ENCODE results near the gene CLPX. TPM values are rescaled to one million over a fixed set of nuclear protein-coding genes. Genes with fewer than 3 reads are reported as not detected.

Gene CLPX
- total and polyA plus RNA-seq, 9 of the 15 experiments (the other 6 are each of a cell fraction or from before 2014, with no cell fraction given) = 11.2 to 83.3 (median 51.3) TPM

DNA sequence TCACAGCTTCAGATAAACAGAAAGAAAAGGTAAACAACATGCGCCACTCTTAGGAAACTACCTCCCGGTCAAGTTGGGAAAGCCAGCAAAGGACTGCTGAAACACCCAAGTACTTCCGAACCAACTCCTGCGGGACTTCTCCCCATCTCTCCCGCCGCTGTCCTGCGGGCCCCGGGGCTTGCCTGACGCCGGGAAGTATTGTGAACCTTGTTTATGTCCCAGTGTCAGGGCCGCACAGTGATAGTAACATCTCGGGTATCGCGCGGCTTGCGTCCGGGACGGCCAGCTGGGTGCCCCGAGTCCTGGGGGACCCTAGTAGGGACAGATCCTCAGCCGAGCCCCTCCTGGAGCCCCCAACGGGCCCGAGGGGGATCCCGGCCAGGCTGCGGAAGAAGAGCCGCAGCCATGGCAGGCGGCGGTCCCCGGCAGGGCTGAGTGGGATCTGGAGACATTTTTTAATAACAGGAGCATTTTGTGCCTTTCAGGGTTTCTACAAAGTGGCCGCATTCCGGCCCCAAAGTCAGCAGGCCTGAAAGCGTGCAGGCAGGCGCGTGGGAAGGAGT, 756 bp downstream of the CLPX start:
- Histone ChIP-seq H4K20me1 (replicated peaks; ENCODE audit: control insufficient read depth, insufficient read depth, low read length) (no peaks in the 10 kb centered on the region), H3K4me1 (replicated peaks in 1 of 2; ENCODE audit: control insufficient read depth in 2 of 2, insufficient read depth in 2 of 2, low read length in 2 of 2) (peaks cover 10 to 12% of the 10 kb centered on the region in 2 experiments; a peak in 4 of 5 replicates), H3K4me2 (ENCODE audit: insufficient read depth, low read length) (peak overlapping the region; percentile 84), H2AFZ (ENCODE audit: low read depth, low read length) (peak overlapping the region; percentile 82), H3K27me3 (ENCODE audit: control insufficient read depth in 2 of 2, insufficient read depth in 2 of 2, low read length in 2 of 2) (no peaks in the 10 kb centered on the region), H3K9me1 (ENCODE audit: control insufficient read depth, insufficient read depth, low read length) (no peaks in the 10 kb centered on the region), H3K9ac (ENCODE audit: insufficient read depth in 1 of 2, low read depth in 2 of 2, low read length in 2 of 2) (peak overlapping the region; percentile 90 to 97), H3K9me3 (replicated peaks; ENCODE audit: control insufficient read depth, insufficient read depth, low read depth, low read length) (no peaks in the 10 kb centered on the region), H3K27ac (ENCODE audit: extremely low read depth, low read depth, low read length) (peak overlapping the region; percentile 86), H3K79me2 (ENCODE audit: control insufficient read depth, insufficient read depth, low read length) (peaks cover 55% of the 10 kb centered on the region), H3K4me3 (peak overlapping the region; percentile 70), H3K36me3 (ENCODE audit: control insufficient read depth, insufficient read depth, low read length) (peaks cover 29% of the 10 kb centered on the region; the same call in 2 of the 3 replicates)
- under 1% methylated on average over 32 of the region's 33 CpGs for WGBS (ENCODE audit: insufficient coverage, low coverage, missing lambda C conversion rate)
- ATAC-seq (peak; percentile 81), FAIRE-seq (peak; percentile 67), DNase-seq (ENCODE audit: extremely low read depth in 1 of 4, low spot score in 3 of 4) (peak; percentile 59 to 72 (median 59))
- ChIA-PET POLR2A (interaction anchor here (0.6 to 5.2 kb wide), 11 partner anchors 10 to 140 kb away, joined by 3 to 99 read pairs (median 5); partner anchors contain the start of genes PARP16, RNU5A-1 and RNU5B-1), CTCF (ENCODE audit: low intra/inter-chr PET ratio) (interaction anchor here (0.6 kb wide), 1 partner anchor 662 kb away, joined by 3 read pairs; no protein-coding TSS in a partner anchor)
- no TSS peak for BruUV-seq (replicated peaks)
- intact Hi-C loops (cut with micrococcal nuclease) (loop anchor here (2.0 to 5.0 kb wide), 2 partner anchors 152 to 200 kb away; no protein-coding TSS in a partner anchor), in situ Hi-C loops (cut with MboI) (no loop called here)
- TF ChIP-seq ERF (CRISPR knock-in tag; IDR thresholded peaks at IDR 0.05) = peak; percentile 47; the same call in 1 of the 2 replicates
- TF ChIP-seq DEAF1 (CRISPR knock-in tag; IDR thresholded peaks at IDR 0.05) = no peak
- TF ChIP-seq EP400 (IDR thresholded peaks at IDR 0.05) = peak; percentile 31; the same call in 1 of the 2 replicates
- no peak for TF ChIP-seq MCM7 (IDR thresholded peaks at IDR 0.05)
- no peak for TF ChIP-seq TFAM (CRISPR knock-in tag; conservative IDR thresholded peaks at IDR 0.05)
- peak; percentile 59; the same call in 1 of the 2 replicates for TF ChIP-seq POLR2AphosphoS5 (IDR thresholded peaks at IDR 0.05; ENCODE audit: control insufficient read depth, insufficient read depth, low read depth, low read length)
- no peak for TF ChIP-seq NFXL1 (CRISPR knock-in tag; IDR thresholded peaks at IDR 0.05)
- TF ChIP-seq FOXJ2 (tag; IDR thresholded peaks at IDR 0.05) = peak; percentile 85
- TF ChIP-seq ZNF395 (CRISPR knock-in tag; IDR thresholded peaks at IDR 0.05) = no peak
- no peak for TF ChIP-seq SMARCE1 (IDR thresholded peaks at IDR 0.05)
- peak; percentile 95 for TF ChIP-seq CHD2 (IDR thresholded peaks at IDR 0.05; ENCODE audit: low read depth, low read length)
- TF ChIP-seq RBFOX2 (IDR thresholded peaks at IDR 0.05; ENCODE audit: low read depth, low read length) = peak; percentile 72
- TF ChIP-seq ZNF780A (CRISPR knock-in tag; IDR thresholded peaks at IDR 0.05) = no peak
- TF ChIP-seq ZNF41 (CRISPR knock-in tag; conservative IDR thresholded peaks at IDR 0.05) = no peak
- no peak for TF ChIP-seq RFX7 (CRISPR knock-in tag; IDR thresholded peaks at IDR 0.05)
- TF ChIP-seq FOXJ3 (CRISPR knock-in tag; IDR thresholded peaks at IDR 0.05) = peak; percentile 36; the same call in 1 of the 2 replicates
- peak; percentile 95 for TF ChIP-seq FOXK1 (CRISPR knock-in tag; IDR thresholded peaks at IDR 0.05; ENCODE audit: borderline replicate concordance)
- TF ChIP-seq, protein P1, sequence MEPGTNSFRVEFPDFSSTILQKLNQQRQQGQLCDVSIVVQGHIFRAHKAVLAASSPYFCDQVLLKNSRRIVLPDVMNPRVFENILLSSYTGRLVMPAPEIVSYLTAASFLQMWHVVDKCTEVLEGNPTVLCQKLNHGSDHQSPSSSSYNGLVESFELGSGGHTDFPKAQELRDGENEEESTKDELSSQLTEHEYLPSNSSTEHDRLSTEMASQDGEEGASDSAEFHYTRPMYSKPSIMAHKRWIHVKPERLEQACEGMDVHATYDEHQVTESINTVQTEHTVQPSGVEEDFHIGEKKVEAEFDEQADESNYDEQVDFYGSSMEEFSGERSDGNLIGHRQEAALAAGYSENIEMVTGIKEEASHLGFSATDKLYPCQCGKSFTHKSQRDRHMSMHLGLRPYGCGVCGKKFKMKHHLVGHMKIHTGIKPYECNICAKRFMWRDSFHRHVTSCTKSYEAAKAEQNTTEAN (CRISPR knock-in tag; IDR thresholded peaks at IDR 0.05) = 0 out of 2 replicates have a peak, but pooled peaks have one; percentile 45

All from K562 (cell line).